Measurements from ENCODE around the gene NUAK2.
"Not testable (repeated sequence)": the region's sequence is repeated elsewhere in the genome, so short reads cannot be mapped to it uniquely, and the experiment has no call there.

The NUAK2 gene

GRCh38 chr1:205297546-205298177, 23.9 kb downstream of the NUAK2 start:
- DNase-seq (ENCODE audit: low spot score), result not testable (repeated sequence)

GRCh38 chr1:205296154-205296553, 25.4 kb downstream of the NUAK2 start:
- DNase-seq (ENCODE audit: low spot score), result no peak

DNA sequence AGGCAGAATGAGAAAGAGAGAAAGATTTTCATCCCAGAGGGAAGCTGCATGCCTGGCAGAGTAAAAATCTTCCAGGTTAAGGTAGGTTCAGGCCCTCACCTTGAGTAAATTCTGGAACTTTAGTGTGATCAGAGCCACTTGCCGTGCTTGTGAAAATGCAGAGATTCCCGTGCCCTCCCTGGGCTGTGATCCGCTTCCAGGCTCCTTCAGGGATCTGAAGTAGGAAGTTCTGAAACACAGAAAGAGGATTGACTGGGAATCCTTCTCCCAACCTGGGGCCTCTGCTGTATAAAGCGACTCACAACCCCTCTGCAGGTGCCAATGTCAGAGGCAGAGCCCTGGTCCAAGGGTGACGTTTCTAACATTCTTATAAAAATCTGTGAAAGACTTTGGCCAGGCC, 26.6 kb downstream of the NUAK2 start:
- DNase-seq (ENCODE audit: low spot score), result no peak

DNA sequence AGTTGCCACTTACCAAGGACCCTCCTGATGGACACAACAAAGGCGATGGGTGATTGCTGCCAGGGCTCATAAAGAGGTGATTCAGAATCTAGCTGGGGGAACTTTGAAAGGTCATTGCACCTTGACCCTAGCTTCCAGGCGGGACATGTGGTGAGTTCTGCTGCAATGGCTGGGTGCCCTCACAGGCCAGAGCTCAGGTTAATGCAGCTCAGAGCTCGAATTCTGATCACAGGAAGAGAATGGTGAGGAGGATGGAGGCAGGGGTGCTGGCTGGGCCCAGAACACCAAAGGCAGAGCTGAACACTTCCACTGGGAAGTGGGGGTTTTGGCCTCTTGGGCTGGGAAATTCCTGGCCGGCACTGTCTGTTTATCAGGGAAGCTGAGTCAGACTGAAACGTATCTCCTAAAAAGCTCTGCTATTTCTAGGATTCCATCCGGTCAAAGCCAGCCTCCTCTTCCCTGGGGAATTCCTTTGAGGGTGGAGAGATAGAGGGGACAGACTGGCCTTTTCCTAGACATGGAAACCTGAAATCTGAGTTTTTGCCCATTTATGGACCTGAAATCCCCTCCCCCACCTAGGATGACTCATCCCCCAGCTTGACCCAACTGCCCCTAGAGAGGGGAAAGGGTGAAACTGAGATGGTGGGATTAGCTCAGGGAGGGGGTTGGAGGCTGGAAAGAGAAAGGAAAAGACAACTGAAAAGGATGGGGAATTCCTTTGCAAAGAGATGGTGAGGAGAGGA, 27.2 kb downstream of the NUAK2 start:
- no peak for DNase-seq (ENCODE audit: low spot score)

DNA sequence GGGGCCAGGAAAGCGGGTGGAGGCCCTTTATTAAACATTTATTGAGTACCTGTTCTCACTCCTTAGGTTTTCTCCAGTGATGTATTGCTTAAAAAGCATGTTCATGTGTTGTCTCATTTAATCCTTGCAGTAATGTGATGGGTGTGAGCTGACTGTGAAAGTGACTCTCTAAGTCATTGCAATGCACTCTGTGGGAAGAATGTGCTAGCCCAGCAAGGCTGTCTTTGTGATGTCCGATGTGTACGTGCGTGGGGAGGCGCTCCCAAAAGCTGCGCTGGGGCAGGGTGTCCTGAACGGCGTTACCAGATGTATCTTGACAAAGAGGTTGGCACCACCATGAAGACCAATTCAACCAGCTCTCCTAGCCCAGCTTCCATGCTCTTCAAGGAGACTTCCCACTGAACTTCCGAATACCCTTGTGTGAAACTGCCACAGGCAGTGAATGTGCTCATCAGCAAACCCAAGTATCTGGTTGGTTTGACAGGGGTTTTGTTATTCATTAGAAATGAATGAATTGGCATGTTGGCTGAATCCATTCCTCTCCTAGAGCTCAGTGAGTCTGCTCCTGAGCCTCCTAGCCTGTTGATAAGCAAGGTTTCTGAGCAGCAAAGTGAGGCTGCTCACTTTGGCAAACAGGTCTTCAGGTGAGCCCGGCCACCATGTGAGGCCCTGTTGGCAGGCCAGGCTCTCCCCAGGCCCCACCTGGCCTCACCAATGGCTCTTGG, 28.0 kb downstream of the NUAK2 start:
- no peak for DNase-seq (ENCODE audit: low spot score)

GRCh38 chr1:205291596-205291995, 29.9 kb downstream of the NUAK2 start:
- no peak for DNase-seq (ENCODE audit: low spot score)

DNA sequence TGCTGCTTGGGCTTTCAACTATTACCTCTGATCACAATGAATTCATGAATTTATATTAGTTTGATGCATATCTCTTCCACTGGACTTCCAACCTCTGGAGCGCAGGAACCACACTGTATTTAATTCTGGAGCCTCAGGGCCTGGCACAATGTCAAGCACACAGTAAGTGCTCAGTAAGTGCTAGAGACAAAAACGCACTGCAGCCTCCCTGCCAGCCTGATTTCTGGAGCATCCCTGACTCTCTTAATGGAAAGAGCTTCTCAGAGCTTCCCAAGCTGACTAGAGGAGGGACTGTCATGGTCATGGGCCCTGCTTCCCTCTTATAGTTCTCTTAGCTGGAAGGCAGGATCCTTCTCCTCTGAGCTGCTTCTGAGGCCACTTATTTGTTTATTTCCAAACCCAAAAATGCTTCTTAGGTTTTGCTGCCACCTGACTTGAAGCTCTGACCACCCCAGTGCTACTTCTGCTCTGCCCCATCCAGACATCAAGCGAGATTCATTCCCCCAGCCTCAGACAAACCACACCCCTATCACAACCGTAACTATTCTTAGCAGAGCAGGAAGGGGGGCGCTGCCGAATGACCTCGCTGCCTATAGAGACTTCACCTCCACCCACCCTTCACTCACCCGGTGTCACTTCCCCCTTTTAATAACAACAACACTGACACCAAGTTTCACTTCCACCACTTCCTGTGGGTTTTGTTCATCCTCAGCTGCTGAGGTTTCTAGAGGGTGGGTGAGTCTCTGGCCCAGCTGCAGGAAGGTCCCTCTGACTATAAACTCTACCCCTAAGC, 33.6 kb downstream of the NUAK2 start:
- DNase-seq (ENCODE audit: low spot score), result no peak

- no peak for DNase-seq (ENCODE audit: low spot score)
Measured at GRCh38 chr1:205287076-205287475, 34.5 kb downstream of the NUAK2 start.

- DNase-seq (ENCODE audit: low spot score), result no peak
Measured at GRCh38 chr1:205286335-205286950, 35.1 kb downstream of the NUAK2 start.

DNA sequence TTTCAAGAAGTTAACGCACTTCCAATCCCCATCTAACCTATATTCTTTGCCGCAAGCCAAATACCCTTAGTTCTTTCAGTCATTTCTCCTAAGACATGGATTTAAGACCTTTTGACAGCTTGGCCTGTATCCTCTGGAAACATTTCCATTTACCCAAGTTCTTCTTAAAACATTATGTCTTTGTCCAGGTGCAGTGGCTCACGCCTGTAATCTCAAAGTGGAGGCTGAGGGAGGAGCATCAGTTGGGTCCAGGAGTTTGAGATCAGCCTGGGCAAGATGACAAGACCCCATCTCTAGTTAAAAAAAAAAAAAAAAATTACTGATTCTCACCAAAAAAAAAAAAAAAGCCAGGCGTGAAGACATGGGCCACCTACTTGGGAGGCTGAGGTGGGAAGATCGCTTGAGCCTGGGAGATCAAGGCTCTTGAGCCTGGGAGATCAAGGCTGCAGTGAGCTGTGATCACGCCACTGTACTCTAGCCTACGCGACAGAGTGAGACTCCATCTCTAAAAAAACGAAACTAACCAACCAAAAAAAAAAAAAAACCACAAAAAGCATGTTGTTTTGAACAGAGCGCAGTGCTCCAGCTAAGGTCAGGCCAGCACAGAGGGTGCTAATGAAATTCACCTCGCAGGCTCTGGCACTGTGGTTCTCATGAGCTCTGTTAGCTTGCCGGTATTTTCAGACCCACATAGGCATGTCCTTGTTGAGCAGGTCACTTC, 36.0 kb downstream of the NUAK2 start:
- peak; percentile 61 for DNase-seq (ENCODE audit: low spot score)

- peak; percentile 98 for DNase-seq (ENCODE audit: low spot score)
Measured at GRCh38 chr1:205284420-205285144, 37.0 kb downstream of the NUAK2 start.

GRCh38 chr1:205283270-205284147, 38.0 kb downstream of the NUAK2 start:
- DNase-seq (ENCODE audit: low spot score), result peak; percentile 64

- DNase-seq (ENCODE audit: low spot score), result not testable (repeated sequence)
Measured at GRCh38 chr1:205280666-205281395, 40.7 kb downstream of the NUAK2 start.

DNA sequence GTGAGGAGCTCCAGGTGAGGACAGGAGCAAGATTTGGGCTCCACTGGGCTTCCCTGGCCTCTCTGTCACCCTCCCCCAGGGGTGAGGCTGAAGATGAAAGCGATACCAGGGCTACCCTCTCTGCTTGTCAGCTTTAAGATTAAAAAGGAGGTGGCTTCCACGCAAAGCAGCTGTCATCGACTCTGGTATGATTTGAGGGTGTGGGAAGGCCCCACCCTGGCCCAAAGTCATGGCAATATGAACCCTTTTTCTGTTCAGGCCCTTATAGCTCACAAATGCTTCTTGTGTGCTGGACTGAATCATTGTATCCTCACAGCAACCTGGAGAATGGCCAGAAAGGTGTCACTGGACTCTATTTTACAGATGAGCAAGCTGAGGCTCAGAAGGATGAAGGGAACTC, 41.6 kb downstream of the NUAK2 start:
- no peak for DNase-seq (ENCODE audit: low spot score)

GRCh38 chr1:205276689-205277065, 44.9 kb downstream of the NUAK2 start:
- no peak for DNase-seq (ENCODE audit: low spot score)

DNA sequence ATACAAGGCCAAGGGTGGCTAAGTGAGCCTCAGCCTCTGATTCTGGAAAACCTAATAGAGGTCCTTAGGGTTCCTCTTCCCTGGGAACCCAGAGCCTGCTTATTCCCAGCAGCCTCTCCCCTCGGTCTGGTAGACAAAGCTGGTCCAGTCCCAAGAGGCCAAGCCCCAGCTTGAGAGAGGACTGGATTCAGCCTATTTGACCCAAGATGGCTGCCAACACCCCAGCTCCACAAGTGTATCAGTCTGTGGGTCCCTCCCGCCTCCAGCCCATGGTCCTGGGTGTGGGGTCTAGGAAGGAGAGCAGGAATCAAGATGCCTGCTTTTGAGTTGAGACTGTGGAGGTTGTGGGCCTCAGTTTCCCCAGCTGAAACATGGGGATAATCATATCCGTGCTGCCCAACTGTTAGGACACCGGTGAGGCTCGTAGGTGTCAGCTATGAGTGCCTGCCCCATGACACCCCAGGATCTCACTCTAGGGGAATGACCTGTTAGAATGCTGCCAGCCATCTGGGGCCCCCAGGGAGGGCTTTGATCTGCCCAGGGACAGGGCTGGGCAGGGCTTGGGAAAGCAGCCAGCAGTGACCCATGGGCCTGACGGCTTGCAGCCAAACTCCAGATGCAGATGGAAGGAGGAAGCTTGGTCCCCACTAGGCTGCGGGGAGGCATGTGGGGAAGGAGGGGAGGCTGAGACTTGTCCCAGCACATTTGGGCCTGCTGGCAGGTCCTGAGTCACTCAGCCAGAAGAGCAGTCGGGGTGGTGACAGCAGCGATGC, 45.4 kb downstream of the NUAK2 start:
- no peak for DNase-seq (ENCODE audit: low spot score)

GRCh38 chr1:205275133-205275532, 46.4 kb downstream of the NUAK2 start:
- peak; percentile 42 for DNase-seq (ENCODE audit: low spot score)

All from SW480 (cell line).